Femur (tissue), 1 donor: Measurements from ENCODE around the gene TRIM44.

Experiments
- DNase-seq: peaks from one replicate; pipeline ENCODE4 v3.0.0-alpha.2; 2017

The TRIM44 gene

DNA sequence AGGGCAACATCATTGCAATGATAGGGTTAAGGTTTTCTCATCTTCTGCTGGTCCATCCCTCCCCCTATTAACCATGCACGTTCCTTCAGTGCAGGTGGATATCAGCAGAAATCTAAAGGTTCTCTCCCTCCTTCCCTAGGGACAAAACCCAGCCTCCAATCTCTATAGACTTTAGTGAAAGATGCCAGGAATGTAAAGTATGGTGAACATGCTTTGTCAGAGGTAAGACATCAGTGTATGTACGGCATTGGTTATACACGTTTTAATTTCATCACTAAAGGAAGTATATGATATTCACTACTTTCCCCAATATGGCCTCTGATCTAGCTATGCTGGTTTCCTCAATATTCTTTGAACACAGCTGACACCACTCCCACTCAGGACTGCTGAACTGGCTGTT is 200.1 kb downstream of the TRIM44 start:
- no peak for DNase-seq

GRCh38 chr11:35864131-35864530 is 201.6 kb downstream of the TRIM44 start:
- DNase-seq: no peak

DNA sequence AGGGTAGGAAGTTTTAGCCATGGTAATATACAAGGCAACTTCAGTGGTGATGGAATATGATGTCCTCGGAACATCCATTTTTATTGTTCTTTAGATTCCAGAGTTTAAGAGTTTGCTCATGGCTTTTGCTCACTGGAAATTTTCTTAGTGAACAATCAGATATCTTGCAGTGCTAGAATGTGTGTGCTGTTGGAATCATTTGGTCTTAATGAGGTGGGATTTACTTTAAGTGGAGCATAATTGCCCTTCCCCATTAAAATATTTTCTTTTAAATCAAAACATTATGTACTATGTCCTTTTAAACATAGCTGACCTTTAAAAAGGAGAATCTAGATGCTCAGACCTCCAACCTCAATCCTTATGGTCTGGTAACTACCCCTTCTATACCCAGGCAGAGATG is 204.0 kb downstream of the TRIM44 start:
- DNase-seq: no peak
